ENCODE measurements around the gene ELMO3.
A peak's percentile ranks its signal among the peaks of the same experiment; 100 is the strongest.

Gene ELMO3

DNA sequence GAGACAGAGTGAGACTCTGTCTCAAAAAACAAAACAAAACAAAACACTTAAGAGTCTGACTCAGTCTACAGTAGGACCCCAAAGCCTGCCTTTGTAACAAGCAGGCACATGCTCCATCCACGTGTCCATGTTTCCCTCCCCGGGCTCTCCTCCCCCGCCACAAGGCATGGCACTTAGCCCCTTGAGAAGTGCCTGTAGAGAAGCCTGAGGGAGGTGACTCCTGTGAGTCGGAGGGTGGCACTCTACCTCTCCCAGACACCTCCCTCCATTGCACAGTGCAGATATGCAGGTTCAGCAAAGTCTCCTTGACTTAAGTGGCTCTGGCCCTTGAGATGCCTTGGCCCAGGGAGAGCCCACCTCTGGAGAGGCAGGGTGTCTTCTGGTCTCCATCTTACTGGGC, 41.6 kb downstream of the ELMO3 start:
- TF ChIP-seq, protein P1, sequence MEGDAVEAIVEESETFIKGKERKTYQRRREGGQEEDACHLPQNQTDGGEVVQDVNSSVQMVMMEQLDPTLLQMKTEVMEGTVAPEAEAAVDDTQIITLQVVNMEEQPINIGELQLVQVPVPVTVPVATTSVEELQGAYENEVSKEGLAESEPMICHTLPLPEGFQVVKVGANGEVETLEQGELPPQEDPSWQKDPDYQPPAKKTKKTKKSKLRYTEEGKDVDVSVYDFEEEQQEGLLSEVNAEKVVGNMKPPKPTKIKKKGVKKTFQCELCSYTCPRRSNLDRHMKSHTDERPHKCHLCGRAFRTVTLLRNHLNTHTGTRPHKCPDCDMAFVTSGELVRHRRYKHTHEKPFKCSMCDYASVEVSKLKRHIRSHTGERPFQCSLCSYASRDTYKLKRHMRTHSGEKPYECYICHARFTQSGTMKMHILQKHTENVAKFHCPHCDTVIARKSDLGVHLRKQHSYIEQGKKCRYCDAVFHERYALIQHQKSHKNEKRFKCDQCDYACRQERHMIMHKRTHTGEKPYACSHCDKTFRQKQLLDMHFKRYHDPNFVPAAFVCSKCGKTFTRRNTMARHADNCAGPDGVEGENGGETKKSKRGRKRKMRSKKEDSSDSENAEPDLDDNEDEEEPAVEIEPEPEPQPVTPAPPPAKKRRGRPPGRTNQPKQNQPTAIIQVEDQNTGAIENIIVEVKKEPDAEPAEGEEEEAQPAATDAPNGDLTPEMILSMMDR (IDR thresholded peaks at IDR 0.05; ENCODE audit: insufficient read depth, low read length, poor library complexity, severe bottlenecking) = no peak
- DNase-seq (ENCODE audit: extremely low read depth, insufficient read length) = no peak
- no peaks in the 10 kb centered on the region for H3K27me3 ChIP-seq (replicated peaks; ENCODE audit: control insufficient read depth, insufficient read depth, low read length)
- no peak overlapping the region for H3K4me3 ChIP-seq (replicated peaks; ENCODE audit: low read depth, low read length)
- peaks cover 28% of the 10 kb centered on the region for H3K36me3 ChIP-seq (ENCODE audit: control insufficient read depth, insufficient read depth, low read length)

GRCh38 chr16:67241008-67241900, 42.3 kb downstream of the ELMO3 start:
- TF ChIP-seq, protein P1 (IDR thresholded peaks at IDR 0.05; ENCODE audit: insufficient read depth, low read length, poor library complexity, severe bottlenecking) = no peak
- Histone ChIP-seq H3K4me3 (replicated peaks; ENCODE audit: low read depth, low read length) (no peak overlapping the region), H3K27me3 (replicated peaks; ENCODE audit: control insufficient read depth, insufficient read depth, low read length) (no peaks in the 10 kb centered on the region), H3K36me3 (ENCODE audit: control insufficient read depth, insufficient read depth, low read length) (peaks cover 23% of the 10 kb centered on the region)
- DNase-seq (ENCODE audit: extremely low read depth, insufficient read length) = no peak

DNA sequence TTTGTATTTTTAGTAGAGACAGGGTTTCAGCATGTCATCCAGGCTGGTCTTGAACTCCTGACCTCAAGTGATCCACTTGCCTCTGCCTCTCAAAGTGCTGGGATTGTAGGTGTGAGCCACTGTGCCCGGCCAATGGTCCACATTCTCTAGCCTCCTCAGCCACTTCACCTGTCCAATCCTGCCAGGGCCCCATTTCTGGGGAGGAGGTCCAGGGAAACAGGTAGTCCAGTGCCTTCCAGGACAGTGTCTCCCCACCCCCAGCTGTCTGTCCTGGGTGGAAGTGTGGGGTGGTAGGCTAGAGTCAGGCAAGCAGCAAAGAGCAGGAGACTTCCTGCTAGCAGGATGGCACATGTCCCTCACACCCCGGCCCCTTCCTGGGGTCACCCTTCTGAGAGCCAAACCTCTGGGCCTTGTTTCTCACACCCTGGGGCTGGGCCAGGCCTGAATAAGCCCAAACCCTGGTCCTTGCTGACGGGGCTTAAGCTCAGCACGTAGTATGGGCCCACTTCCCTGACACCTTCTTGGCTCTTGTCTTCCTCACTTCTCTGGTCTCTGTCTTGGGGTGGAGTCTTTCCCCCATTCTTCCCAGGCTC, 43.3 kb downstream of the ELMO3 start:
- Histone ChIP-seq H3K27me3 (replicated peaks; ENCODE audit: control insufficient read depth, insufficient read depth, low read length) (no peaks in the 10 kb centered on the region), H3K4me3 (replicated peaks; ENCODE audit: low read depth, low read length) (no peak overlapping the region), H3K36me3 (ENCODE audit: control insufficient read depth, insufficient read depth, low read length) (peaks cover 16% of the 10 kb centered on the region)
- DNase-seq (ENCODE audit: extremely low read depth, insufficient read length) = no peak
- TF ChIP-seq, protein P1 (IDR thresholded peaks at IDR 0.05; ENCODE audit: insufficient read depth, low read length, poor library complexity, severe bottlenecking) = no peak

GRCh38 chr16:67243481-67243880, 44.5 kb downstream of the ELMO3 start:
- no peak for DNase-seq (ENCODE audit: extremely low read depth, insufficient read length)
- peaks cover 7% of the 10 kb centered on the region for H3K36me3 ChIP-seq (ENCODE audit: control insufficient read depth, insufficient read depth, low read length)
- no peak overlapping the region; the same call in 1 of the 2 replicates for H3K4me3 ChIP-seq (replicated peaks; ENCODE audit: low read depth, low read length)
- H3K27me3 ChIP-seq (replicated peaks; ENCODE audit: control insufficient read depth, insufficient read depth, low read length) = no peaks in the 10 kb centered on the region
- TF ChIP-seq, protein P1 (IDR thresholded peaks at IDR 0.05; ENCODE audit: insufficient read depth, low read length, poor library complexity, severe bottlenecking) = no peak

- Histone ChIP-seq H3K27me3 (replicated peaks; ENCODE audit: control insufficient read depth, insufficient read depth, low read length) (no peaks in the 10 kb centered on the region), H3K4me3 (replicated peaks; ENCODE audit: low read depth, low read length) (peak overlapping the region; percentile 71), H3K36me3 (ENCODE audit: control insufficient read depth, insufficient read depth, low read length) (no peaks in the 10 kb centered on the region; the same call in none of the 2 replicates)
- DNase-seq (ENCODE audit: extremely low read depth, insufficient read length) = peak; percentile 79
- TF ChIP-seq, protein P1 (IDR thresholded peaks at IDR 0.05; ENCODE audit: insufficient read depth, low read length, poor library complexity, severe bottlenecking) = no peak
These were observed 45.7 kb downstream of the ELMO3 start for GRCh38 chr16:67244387-67245185.
